Cardiac fibroblast (primary cell): Measurements from ENCODE around the gene MEIS3.

Experiments
- DNase-seq, 2 donors: peaks; one replicate each; pipeline versions ENCODE4 v3.0.0 to v3.0.0-alpha.2; 2010; ENCODE audit warnings: low read depth in 2 of 2
- H3K4me3 ChIP-seq, 2 donors: replicated peaks in 1 of 2; 1 replicate in 1 of 2; 2 replicates in 1 of 2; pipeline ENCODE4 v1.5.1; 2011; ENCODE audit warnings: low read depth in 2 of 2, low read length in 2 of 2, mild to moderate bottlenecking in 2 of 2, moderate library complexity in 1 of 2
- TF ChIP-seq, protein P1 (sequence below): IDR thresholded peaks from one replicate; pipeline ENCODE4 v1.5.1; 2011; ENCODE audit warnings: low read depth, mild to moderate bottlenecking, low read length, inconsistent platforms

Gene MEIS3

DNA sequence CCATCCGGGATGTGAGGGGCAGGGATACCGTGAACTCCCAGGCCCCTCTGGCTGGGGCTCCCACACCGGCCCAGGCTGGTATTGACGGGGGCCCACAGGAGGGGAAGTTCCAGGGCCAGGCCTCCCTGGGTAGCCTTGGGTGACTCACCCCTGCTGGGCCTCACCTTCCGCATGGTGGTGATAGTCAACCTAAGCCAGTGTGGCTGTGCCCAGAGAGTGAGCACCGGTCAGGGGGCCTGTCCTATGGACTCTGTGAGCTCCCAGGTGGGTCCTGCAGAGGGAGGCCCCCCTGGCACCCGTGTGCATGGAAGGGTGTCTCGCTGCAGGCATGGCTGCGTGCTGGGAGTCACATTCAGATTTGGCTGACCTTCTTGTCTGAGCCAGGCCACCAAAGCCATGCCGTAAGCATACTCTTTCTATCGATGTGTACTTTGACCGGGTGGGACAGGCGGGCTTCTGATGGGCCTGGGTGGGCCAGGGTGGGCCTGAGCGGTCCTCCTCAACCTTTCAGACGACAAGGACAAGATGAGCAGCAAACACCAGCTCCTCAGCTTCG lies 42.7 kb downstream of the MEIS3 start:
- H3K4me3 ChIP-seq = no peak overlapping the region
- TF ChIP-seq, protein P1, sequence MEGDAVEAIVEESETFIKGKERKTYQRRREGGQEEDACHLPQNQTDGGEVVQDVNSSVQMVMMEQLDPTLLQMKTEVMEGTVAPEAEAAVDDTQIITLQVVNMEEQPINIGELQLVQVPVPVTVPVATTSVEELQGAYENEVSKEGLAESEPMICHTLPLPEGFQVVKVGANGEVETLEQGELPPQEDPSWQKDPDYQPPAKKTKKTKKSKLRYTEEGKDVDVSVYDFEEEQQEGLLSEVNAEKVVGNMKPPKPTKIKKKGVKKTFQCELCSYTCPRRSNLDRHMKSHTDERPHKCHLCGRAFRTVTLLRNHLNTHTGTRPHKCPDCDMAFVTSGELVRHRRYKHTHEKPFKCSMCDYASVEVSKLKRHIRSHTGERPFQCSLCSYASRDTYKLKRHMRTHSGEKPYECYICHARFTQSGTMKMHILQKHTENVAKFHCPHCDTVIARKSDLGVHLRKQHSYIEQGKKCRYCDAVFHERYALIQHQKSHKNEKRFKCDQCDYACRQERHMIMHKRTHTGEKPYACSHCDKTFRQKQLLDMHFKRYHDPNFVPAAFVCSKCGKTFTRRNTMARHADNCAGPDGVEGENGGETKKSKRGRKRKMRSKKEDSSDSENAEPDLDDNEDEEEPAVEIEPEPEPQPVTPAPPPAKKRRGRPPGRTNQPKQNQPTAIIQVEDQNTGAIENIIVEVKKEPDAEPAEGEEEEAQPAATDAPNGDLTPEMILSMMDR = no peak
- DNase-seq = no peak

DNA sequence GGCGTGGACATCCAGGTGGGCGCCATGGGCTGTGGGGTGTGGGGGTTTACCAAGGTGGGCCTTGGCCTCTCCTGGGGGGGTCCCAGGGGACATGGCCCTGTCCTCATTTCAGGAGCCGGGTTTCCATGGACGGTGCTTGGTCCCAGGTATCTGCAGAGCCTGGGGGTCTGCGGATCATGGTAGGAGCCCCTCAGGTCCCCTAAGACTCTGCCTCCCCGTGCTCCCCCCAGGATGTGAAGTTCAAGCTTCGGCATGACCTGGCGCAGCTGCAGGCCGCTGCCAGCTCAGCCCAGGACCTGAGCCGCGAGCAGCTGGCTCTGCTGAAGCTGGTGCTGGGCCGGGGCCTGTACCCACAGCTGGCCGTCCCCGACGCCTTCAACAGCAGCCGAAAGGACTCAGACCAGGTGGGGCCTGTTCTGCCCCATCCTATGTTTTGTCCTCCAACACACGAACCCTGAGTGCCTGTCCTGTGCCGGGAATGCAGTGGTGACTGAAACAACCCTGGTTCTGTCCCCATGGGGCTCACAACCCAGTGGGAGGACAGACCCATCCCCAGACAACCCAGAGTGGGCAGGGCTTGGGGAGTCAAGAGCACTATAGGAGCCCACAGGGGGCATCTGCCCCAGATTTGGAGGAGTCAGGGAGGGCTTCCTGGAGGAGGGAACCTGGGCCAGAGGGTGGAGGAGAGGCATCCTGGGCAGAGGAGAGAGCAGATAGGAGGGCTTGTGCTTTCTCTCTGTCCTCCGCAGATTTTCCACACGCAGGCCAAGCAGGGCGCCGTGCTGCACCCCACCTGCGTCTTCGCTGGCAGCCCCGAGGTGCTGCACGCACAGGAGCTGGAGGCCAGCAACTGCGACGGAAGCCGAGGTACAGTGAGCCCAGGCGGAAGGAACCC lies 43.4 kb downstream of the MEIS3 start:
- TF ChIP-seq, protein P1 = no peak
- H3K4me3 ChIP-seq = no peak overlapping the region
- no peak for DNase-seq

DNA sequence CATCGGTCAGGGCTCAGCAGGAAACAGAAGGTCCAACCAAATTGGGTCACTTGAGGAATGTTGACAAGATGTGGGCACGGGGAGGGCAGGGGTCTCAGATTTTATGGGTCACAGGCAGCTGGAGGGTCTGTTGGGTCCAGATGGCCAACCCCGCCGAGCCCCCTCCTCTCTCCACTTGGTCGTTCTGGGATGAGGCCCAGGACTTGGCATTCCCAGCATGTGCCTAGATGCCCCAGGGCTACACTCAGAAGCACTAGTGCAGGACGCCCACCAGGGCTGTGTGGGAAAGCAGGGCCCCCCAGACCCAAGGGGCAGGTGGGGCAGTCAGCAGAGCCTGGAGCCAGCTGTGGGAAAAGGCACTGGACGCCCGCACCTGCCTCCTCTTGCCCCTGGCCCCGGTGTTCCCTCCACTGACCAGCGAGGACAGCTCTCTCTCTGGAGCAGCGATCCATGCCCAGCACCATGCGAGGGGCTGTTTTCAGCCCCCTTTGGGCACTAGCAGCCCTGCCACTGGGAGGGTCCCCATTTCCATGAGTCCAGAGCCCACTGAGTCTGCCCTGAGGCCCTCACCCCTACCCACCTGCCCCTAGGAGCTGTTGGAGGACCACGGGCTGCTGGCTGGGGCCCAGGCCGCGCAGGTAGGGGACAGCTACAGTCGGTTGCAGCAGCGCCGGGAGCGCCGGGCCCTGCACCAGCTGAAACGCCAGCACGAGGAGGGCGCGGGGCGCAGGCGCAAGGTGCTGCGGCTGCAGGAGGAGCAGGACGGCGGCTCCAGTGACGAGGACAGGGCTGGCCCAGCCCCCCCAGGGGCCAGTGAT lies 44.2 kb downstream of the MEIS3 start:
- TF ChIP-seq, protein P1 = no peak
- no peak overlapping the region for H3K4me3 ChIP-seq
- no peak for DNase-seq

DNA sequence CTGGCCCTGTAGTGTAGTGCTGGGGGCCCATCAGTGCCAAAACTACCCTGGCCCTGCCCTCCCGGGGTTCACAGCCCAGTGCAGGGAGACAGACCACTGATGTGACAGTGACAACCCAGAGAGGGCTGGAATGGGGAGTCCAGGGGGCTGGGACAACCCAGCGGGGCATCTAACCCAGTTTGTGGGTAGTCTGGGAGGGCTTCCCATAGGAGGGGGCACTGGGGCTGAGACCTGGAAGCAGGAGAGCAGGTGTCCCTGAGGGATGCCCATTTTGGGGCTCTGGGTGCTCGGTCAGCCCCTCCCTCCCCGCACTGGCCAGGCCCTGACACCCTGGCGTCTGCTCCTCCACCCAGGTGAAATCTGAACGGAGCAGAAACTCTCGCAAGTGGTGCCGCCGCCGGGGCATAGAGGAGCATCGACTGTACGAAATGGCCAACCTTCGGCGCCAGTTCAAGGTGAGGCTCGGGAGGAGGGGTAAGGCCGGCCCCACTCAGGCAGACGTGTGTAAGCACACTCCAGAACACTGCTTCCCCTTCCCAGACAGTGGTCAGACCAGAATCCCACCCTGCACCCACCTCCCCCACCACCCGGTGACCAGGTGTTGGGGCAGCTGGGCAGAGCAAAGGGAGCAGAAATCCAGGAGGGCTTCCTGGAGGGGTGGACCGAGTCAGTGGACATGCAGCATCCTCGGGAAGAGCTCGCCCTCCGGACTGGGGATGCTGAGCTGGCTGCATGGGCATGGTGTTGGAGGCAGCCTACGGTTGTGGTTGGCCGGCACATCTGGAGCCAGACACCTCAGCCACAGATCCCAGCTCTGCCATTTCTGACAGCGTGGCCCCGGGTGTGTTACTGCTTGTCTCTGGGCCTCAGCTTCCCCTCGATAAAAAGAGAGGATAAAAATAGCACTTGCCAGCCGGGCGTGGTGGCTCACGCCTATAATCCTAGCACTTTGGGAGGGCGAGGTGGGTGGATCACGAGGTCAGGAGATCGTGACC lies 45.8 kb downstream of the MEIS3 start:
- H3K4me3 ChIP-seq = no peak overlapping the region
- TF ChIP-seq, protein P1 = no peak
- DNase-seq = no peak

DNA sequence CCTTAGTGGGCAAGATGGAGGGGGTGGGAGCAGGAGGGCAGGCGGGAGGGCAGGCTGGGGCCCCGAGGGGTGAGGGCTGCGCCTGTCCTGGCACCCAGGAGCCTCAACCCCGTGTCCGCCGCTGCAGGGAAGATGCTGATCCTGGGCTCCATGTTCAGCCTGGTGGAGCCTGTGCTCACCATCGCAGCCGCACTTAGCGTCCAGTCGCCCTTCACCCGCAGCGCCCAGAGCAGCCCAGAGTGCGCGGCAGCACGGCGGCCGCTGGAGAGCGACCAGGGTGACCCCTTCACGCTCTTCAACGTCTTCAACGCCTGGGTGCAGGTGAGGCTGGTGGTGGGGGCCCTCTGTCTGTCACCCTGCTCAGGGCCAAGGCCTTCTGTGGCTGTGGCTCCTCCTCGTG lies 46.7 kb downstream of the MEIS3 start:
- no peak for DNase-seq
- no peak overlapping the region for H3K4me3 ChIP-seq
- TF ChIP-seq, protein P1 = no peak

DNA sequence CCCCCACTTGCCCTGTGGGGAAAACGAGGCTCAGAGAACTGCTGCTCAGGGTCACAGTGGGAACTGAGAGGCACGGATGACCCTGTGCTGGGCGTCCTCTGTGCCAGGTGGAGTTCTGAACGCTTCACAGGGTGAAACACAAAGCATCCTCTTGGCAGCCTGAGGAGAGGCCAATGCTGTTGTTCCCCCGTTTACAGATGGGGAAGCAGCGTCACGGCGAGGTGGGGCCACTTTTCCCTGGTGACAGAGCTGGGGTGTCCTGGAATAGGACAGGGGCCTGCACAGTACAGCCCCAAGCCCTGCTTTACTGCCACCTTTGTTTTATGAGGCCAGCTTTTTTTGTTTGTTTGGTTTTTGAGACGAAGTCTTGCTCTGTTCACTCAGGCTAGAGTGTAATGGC lies 48.1 kb downstream of the MEIS3 start:
- no peak for DNase-seq
- TF ChIP-seq, protein P1 = no peak
- no peak overlapping the region for H3K4me3 ChIP-seq
